ENCODE measurements around the gene ZNF568.

DNA sequence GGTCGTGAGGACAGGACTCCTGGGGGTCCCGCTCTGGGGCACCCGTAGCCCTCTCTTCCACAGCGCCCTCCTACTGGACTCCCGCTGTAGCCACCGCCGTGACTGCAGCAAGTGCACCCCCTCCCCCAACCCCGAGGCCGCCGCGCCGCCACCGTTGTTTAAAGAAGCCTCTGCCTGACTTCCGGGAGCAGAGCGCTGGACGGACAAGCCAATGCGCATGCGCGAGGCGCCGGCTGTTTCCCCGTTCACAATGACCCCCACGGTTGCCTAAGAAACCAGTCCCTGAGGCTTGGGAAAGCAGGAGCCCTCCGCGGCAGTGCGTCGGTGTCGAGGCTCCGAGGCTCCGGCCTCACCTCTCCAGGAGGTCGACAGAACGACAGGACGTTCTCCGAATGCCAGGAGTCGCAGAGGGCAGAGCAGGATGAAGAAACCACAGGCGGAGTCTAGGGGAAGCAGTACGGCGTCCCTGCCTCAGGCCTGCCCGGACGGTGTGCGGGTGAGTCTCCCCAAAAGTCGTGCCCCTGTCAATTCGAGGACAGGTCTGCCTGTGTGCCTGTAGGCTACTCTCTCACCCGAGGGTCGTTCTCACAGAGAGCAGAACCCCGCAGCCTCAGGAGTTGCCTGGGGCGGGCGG, 91.6 kb downstream of the ZNF568 start:
- TF ChIP-seq, protein P1, sequence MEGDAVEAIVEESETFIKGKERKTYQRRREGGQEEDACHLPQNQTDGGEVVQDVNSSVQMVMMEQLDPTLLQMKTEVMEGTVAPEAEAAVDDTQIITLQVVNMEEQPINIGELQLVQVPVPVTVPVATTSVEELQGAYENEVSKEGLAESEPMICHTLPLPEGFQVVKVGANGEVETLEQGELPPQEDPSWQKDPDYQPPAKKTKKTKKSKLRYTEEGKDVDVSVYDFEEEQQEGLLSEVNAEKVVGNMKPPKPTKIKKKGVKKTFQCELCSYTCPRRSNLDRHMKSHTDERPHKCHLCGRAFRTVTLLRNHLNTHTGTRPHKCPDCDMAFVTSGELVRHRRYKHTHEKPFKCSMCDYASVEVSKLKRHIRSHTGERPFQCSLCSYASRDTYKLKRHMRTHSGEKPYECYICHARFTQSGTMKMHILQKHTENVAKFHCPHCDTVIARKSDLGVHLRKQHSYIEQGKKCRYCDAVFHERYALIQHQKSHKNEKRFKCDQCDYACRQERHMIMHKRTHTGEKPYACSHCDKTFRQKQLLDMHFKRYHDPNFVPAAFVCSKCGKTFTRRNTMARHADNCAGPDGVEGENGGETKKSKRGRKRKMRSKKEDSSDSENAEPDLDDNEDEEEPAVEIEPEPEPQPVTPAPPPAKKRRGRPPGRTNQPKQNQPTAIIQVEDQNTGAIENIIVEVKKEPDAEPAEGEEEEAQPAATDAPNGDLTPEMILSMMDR (conservative IDR thresholded peaks at IDR 0.05 in 1 of 2, IDR thresholded peaks at IDR 0.05 in 1 of 2; ENCODE audit: extremely low read depth in 1 of 2, insufficient read depth in 1 of 2, low read depth in 1 of 2, low read length in 2 of 2) = no peak
- no peak for TF ChIP-seq EZH2 (IDR thresholded peaks at IDR 0.05; ENCODE audit: borderline replicate concordance, low read length)

All from mammary epithelial cell (primary cell).